Measurements from ENCODE around the gene TRAPPC10.

DNA sequence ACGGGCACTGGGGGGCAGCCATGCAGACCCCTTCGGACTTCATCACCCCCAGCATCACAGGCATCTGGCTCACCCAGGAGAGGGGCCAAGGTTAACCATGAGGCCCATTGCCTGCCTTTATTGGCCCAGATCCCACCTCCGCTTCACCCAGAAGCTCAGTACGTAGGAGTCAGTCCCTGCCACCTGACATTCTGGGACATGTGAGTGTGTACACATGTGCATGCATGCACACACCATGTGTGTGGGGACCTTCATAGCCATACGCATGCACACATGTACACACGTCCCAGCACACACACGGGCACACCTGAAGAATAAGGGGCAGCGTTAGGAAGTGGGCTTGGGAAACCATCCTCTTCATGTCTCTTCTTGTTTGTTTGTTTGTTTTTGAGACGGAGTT is 24.1 kb upstream of the TRAPPC10 start:
- no peak for TF ChIP-seq EZH2phosphoT487 (IDR thresholded peaks at IDR 0.05; ENCODE audit: insufficient read depth, low read depth)
- TF ChIP-seq EZH2 (IDR thresholded peaks at IDR 0.05; ENCODE audit: insufficient read depth, poor library complexity, severe bottlenecking) = no peak

All from GM23248 (cell line).